AG04450 (cell line): Measurements from ENCODE around the gene ITGB7. TPM values are rescaled to one million over a fixed set of nuclear protein-coding genes. Genes with fewer than 3 reads are reported as not detected.

Experiments used
- CTCF ChIA-PET: fragments of 300-600, 350-600 bp; formaldehyde crosslinking; extraction: SDS; loops from one replicate; lab custom pipeline; 2022; ENCODE audit warnings: antibody characterized with exemption, inconsistent platforms; lab: Charles Lee
- POLR2A ChIA-PET: fragments of 350-600 bp; formaldehyde crosslinking; extraction: SDS; loops from one replicate; lab custom pipeline; 2021; ENCODE audit warnings: antibody characterized with exemption, inconsistent platforms; lab: Yijun Ruan, JAX
- DNase-seq: peaks from one replicate; pipeline ENCODE4 v3.0.0-alpha.2; 2011; ENCODE audit warnings: low read depth, low spot score
- H3K27ac ChIP-seq: one replicate; pipeline ENCODE4 v1.5.1; 2012; ENCODE audit warnings: low read depth, low read length, control low read depth
- H3K27me3 ChIP-seq: one replicate; pipeline ENCODE4 v1.6.0; 2012; ENCODE audit warnings: low read length; ENCODE audit not compliant: control insufficient read depth, insufficient read depth
- H3K4me3 ChIP-seq: 2 replicates; pipeline ENCODE4 v1.5.1; 2011; ENCODE audit warnings: mild to moderate bottlenecking, low read depth, low read length, control low read depth
- H3K9me3 ChIP-seq: 2 replicates; pipeline ENCODE4 v1.5.1; 2012; ENCODE audit warnings: low read length; ENCODE audit not compliant: control insufficient read depth, insufficient read depth
- CTCF ChIP-seq: IDR thresholded peaks from 2 replicates; pipeline ENCODE4 v1.5.1; 2011; ENCODE audit warnings: low read depth, low read length, control low read depth, inconsistent platforms
- polyA plus RNA-seq: library from polyadenylated mRNA; depleted of rRNA; stranded (reverse); fragments of >200 nt; gene quantifications from 2 replicates; pipeline ENCODE4 v1.2.3, GENCODE V29; 2011

Gene ITGB7
- polyA plus RNA-seq, 1 experiment = 0.15 TPM

DNA sequence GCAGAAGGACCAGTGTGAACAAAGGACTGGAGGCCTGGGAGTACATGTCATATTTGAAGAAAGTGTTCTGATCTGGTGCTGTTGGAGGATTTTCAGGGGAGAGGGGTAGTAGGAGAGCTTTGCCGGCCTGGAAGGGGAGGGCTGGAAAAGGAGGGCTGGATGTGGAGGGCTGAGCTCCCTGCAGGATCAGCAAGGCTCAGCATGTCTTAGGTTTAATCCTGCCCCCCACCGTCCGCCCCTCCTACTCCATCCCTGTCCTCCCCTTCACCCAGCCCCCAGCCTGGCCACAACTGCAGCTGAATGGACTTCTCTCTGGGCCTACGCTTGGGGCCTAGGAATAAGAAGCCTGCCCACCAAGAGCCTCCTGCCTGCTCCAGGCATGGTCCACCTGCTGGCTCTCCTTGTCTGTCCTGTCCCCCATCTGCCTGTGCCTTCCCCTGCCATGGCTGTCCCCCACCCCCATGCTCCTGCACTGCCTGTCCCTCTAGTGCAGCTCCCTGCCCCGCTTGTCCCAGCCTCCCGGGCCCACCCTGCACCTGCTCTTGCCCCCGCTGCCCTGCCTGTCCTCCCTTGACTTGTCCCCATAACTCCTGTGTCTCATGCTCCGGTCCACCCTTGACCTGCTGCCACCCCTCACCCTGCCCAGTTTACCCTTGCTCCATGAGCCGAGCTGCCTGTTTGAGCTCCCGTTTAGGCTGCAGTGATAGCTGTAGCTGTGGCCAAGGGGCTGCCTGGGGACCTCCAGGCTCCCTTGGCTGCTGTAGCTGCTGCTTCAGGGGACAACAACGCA lies 34.8 kb upstream of the ITGB7 start:
- peaks cover 35% of the 10 kb centered on the region for H3K27me3 ChIP-seq
- H3K4me3 ChIP-seq = no peak overlapping the region
- H3K9me3 ChIP-seq = no peaks in the 10 kb centered on the region
- ChIA-PET POLR2A (no interaction called here), CTCF (interaction anchor here (1.5 kb wide), 1 partner anchor 10 kb away, joined by 3 read pairs; a partner anchor contains a TSS)
- H3K27ac ChIP-seq = no peak overlapping the region
- no peak for TF ChIP-seq CTCF
- no peak for DNase-seq

- ChIA-PET POLR2A (no interaction called here), CTCF (no interaction called here)
- no peak overlapping the region for H3K27ac ChIP-seq
- no peak for TF ChIP-seq CTCF
- DNase-seq = no peak
- no peaks in the 10 kb centered on the region for H3K9me3 ChIP-seq
- H3K4me3 ChIP-seq = no peak overlapping the region
- H3K27me3 ChIP-seq = peaks cover 35% of the 10 kb centered on the region
Observed at GRCh38 chr12:53239643-53240258, 32.7 kb upstream of the ITGB7 start.

GRCh38 chr12:53236443-53237111 lies 29.5 kb upstream of the ITGB7 start:
- Histone ChIP-seq H3K4me3 (no peak overlapping the region), H3K27me3 (peaks cover 12% of the 10 kb centered on the region), H3K9me3 (no peaks in the 10 kb centered on the region), H3K27ac (no peak overlapping the region)
- ChIA-PET POLR2A (no interaction called here), CTCF (no interaction called here)
- TF ChIP-seq CTCF = no peak
- no peak for DNase-seq

DNA sequence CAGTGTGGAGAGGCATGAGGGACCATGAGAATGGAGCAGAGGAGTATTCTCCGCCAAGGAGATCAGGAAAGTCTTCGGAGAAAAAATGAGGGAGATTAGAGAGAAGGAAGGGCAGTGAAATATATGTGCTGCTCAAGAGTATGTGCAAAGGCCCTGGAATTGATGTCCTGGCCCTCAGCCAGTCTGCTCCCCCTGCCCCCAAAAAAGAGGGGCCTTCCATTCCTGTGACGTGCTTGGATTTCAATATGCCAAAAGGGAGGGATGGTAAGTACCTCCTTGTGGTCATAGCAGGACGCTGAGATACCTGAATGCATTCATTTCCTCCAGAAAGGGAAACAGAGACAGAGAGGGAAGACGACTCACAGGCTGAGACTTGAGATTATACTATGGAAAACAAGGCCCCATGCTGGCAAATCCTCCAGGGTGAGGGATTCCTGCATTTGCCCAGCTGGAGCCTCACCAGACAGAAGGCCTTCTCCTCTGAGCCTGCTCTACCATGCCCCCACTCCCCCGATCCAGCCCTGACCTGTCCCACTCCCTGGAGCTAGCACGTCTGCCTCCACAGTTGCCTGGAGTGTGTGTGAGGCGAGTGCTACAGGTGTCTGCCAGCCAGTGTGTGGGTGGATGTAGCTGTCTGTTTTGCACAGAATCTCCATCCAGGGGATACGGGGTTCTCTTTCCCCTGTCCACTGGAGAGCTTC lies 28.8 kb upstream of the ITGB7 start:
- no peak for DNase-seq

More for the DNA sequence above, 28.8 kb upstream of the ITGB7 start:
- Histone ChIP-seq H3K4me3 (no peak overlapping the region), H3K9me3 (no peaks in the 10 kb centered on the region), H3K27me3 (peaks cover 12% of the 10 kb centered on the region), H3K27ac (no peak overlapping the region)
- ChIA-PET POLR2A (no interaction called here), CTCF (interaction anchor here (1.3 kb wide), 1 partner anchor 85 kb away, joined by 3 read pairs; the partner anchor contains the start of gene AAAS)
- no peak for TF ChIP-seq CTCF
